ENCODE results near the gene PRKACA.

PRKACA gene

DNA sequence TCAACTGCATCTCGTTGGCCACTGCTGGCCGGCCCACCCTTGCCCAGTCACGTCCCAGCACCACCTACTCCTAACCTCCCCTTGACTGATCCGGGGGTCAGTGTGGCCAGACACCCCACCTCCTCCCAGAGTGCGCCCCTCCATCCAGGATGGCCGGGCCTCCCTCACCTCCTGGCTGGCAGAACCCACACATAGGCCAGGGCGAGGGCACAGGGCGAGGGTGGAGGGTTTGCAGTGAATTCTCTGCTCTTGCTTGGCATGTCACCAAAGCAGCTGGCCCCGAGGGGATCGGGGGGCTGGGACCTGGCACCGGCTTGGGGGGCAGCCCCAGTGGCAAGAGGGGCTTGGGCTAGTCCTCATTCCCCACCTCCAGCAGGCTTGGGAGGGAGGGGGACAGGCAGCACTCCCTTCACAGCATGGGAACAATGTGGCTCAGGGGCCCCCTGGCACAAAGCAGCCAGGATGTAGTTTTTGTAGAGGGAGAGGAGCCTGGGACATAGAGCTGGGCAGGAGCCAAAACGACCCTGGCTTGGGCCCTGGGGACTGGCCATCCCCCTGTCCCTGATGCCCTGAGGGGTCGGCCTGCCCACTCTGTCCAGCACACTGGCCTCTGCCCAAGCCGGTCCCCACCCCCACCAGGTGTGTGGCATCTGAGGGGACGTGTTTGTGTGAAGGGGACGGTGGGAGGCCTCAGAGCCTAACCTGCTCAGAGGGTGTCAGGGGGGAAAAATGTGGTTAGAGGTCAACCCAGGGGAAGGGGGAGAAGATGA, 47.3 kb upstream of the PRKACA start:
- Histone ChIP-seq H3K4me1 (ENCODE audit: low read length) (peaks cover 6% of the 10 kb centered on the region; the same call in 1 of the 2 replicates), H3K27me3 (ENCODE audit: low read depth, low read length) (peaks cover 3% of the 10 kb centered on the region; the same call in 1 of the 2 replicates), H2AFZ (ENCODE audit: low read depth, low read length) (no peak overlapping the region), H3K27ac (ENCODE audit: low read length) (no peak overlapping the region), H4K20me1 (ENCODE audit: insufficient read depth, low read length) (no peaks in the 10 kb centered on the region), H3K36me3 (replicated peaks; ENCODE audit: low read depth, low read length) (no peaks in the 10 kb centered on the region), H3K4me3 (ENCODE audit: low read length) (no peak overlapping the region), H3K79me2 (ENCODE audit: low read length) (no peaks in the 10 kb centered on the region), H3K9ac (ENCODE audit: low read length) (no peak overlapping the region), H3K9me3 (ENCODE audit: insufficient read depth, low read length) (no peaks in the 10 kb centered on the region), H3K4me2 (ENCODE audit: low read length) (no peak overlapping the region)
- TF ChIP-seq, protein P1, sequence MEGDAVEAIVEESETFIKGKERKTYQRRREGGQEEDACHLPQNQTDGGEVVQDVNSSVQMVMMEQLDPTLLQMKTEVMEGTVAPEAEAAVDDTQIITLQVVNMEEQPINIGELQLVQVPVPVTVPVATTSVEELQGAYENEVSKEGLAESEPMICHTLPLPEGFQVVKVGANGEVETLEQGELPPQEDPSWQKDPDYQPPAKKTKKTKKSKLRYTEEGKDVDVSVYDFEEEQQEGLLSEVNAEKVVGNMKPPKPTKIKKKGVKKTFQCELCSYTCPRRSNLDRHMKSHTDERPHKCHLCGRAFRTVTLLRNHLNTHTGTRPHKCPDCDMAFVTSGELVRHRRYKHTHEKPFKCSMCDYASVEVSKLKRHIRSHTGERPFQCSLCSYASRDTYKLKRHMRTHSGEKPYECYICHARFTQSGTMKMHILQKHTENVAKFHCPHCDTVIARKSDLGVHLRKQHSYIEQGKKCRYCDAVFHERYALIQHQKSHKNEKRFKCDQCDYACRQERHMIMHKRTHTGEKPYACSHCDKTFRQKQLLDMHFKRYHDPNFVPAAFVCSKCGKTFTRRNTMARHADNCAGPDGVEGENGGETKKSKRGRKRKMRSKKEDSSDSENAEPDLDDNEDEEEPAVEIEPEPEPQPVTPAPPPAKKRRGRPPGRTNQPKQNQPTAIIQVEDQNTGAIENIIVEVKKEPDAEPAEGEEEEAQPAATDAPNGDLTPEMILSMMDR (IDR thresholded peaks at IDR 0.05; ENCODE audit: low read depth, low read length), result no peak
- TF ChIP-seq EZH2phosphoT487 (IDR thresholded peaks at IDR 0.05; ENCODE audit: low read depth), result no peak

DNA sequence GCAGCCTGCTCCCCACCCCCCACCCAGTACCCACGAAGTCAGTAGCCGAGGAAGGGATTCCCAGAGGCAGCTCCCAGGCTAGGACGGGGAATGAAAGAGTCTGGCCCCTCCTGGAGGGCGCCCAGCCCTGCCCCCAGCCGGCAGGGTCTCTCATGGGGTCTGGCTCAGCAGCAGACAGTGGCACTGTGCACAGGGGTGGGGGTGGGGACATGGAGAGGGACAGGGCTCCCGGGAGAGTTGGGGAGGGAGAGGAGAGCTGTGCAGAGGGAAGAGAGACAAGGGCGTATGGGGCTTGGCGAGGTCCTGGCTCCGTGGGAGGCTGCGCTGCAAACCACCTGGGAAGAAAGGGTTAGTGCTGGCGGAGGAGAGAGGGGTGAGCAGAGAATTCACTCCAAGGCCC, 46.5 kb upstream of the PRKACA start:
- no peak overlapping the region for H3K9ac ChIP-seq (ENCODE audit: low read length)
- TF ChIP-seq, protein P1 (IDR thresholded peaks at IDR 0.05; ENCODE audit: low read depth, low read length), result no peak
- no peak for TF ChIP-seq EZH2phosphoT487 (IDR thresholded peaks at IDR 0.05; ENCODE audit: low read depth)
- H3K27me3 ChIP-seq (ENCODE audit: low read depth, low read length), result peaks cover 3% of the 10 kb centered on the region; the same call in 1 of the 2 replicates
- no peak overlapping the region for H2AFZ ChIP-seq (ENCODE audit: low read depth, low read length)
- H3K79me2 ChIP-seq (ENCODE audit: low read length), result no peaks in the 10 kb centered on the region
- H3K4me2 ChIP-seq (ENCODE audit: low read length), result no peak overlapping the region
- H3K27ac ChIP-seq (ENCODE audit: low read length), result no peak overlapping the region
- no peaks in the 10 kb centered on the region for H4K20me1 ChIP-seq (ENCODE audit: insufficient read depth, low read length)
- H3K4me1 ChIP-seq (ENCODE audit: low read length), result peaks cover 9% of the 10 kb centered on the region; the same call in 1 of the 2 replicates
- H3K36me3 ChIP-seq (replicated peaks; ENCODE audit: low read depth, low read length), result no peaks in the 10 kb centered on the region
- no peaks in the 10 kb centered on the region for H3K9me3 ChIP-seq (ENCODE audit: insufficient read depth, low read length)
- H3K4me3 ChIP-seq (ENCODE audit: low read length), result no peak overlapping the region

DNA sequence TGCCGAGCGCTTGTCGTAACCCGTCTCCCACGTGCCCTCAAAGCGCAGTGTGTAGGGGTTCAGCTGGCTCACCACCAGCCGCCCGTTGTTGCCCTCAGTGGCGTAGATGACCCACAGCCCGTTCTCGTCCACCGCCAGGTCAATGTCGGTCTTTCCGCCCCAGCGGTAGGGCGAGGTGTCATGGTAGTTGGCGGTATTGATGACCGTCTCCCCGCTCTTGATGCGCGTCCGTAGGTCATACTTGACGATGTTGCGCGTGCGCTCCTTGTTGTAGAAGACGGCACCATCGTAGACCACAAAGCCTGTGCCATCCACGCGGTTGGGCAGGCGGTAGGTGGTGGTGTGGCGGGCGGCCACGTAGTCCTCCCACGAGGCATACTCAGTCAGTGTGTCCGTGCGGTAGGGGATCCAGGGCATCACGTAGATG, 45.3 kb upstream of the PRKACA start:
- Histone ChIP-seq H3K4me1 (ENCODE audit: low read length) (peaks cover 9% of the 10 kb centered on the region; the same call in 1 of the 2 replicates), H2AFZ (ENCODE audit: low read depth, low read length) (no peak overlapping the region), H3K27me3 (ENCODE audit: low read depth, low read length) (peaks cover 3% of the 10 kb centered on the region; the same call in 1 of the 2 replicates), H3K27ac (ENCODE audit: low read length) (no peak overlapping the region), H4K20me1 (ENCODE audit: insufficient read depth, low read length) (no peaks in the 10 kb centered on the region), H3K36me3 (replicated peaks; ENCODE audit: low read depth, low read length) (no peaks in the 10 kb centered on the region), H3K79me2 (ENCODE audit: low read length) (no peaks in the 10 kb centered on the region), H3K9me3 (ENCODE audit: insufficient read depth, low read length) (no peaks in the 10 kb centered on the region), H3K4me3 (ENCODE audit: low read length) (no peak overlapping the region), H3K4me2 (ENCODE audit: low read length) (no peak overlapping the region), H3K9ac (ENCODE audit: low read length) (no peak overlapping the region)
- TF ChIP-seq, protein P1 (IDR thresholded peaks at IDR 0.05; ENCODE audit: low read depth, low read length), result no peak
- TF ChIP-seq EZH2phosphoT487 (IDR thresholded peaks at IDR 0.05; ENCODE audit: low read depth), result no peak

DNA sequence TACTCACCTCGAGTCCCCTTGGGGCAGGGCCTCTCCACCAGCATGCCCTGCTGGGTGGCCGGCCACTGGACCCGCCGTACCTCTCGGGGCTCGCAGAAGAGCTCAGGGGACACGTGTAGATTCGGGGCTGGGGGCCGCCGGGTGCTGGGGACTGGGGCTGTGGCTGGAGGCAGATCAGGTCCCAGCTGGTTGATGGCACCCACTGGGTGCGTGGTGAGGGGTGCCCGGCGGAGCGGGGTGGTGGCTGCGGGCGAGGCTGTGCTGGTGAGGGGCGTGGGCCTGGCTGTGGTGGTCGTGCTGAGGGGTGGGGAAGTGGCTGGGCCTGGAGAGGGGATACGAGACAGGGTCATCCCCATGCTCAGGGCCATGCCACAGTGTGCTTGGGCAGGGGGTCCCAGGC, 43.7 kb upstream of the PRKACA start:
- H3K4me3 ChIP-seq (ENCODE audit: low read length), result no peak overlapping the region
- peaks cover 9% of the 10 kb centered on the region; the same call in 1 of the 2 replicates for H3K4me1 ChIP-seq (ENCODE audit: low read length)
- H3K36me3 ChIP-seq (replicated peaks; ENCODE audit: low read depth, low read length), result no peaks in the 10 kb centered on the region
- no peak overlapping the region for H3K9ac ChIP-seq (ENCODE audit: low read length)
- no peak for TF ChIP-seq EZH2phosphoT487 (IDR thresholded peaks at IDR 0.05; ENCODE audit: low read depth)
- TF ChIP-seq, protein P1 (IDR thresholded peaks at IDR 0.05; ENCODE audit: low read depth, low read length), result no peak
- no peak overlapping the region for H3K27ac ChIP-seq (ENCODE audit: low read length)
- H2AFZ ChIP-seq (ENCODE audit: low read depth, low read length), result no peak overlapping the region
- no peaks in the 10 kb centered on the region for H3K79me2 ChIP-seq (ENCODE audit: low read length)
- no peak overlapping the region for H3K4me2 ChIP-seq (ENCODE audit: low read length)
- no peaks in the 10 kb centered on the region for H3K27me3 ChIP-seq (ENCODE audit: low read depth, low read length)
- H4K20me1 ChIP-seq (ENCODE audit: insufficient read depth, low read length), result no peaks in the 10 kb centered on the region
- no peaks in the 10 kb centered on the region for H3K9me3 ChIP-seq (ENCODE audit: insufficient read depth, low read length)
